DND-41 (cell line): ENCODE measurements around the gene ZNF620.

Source experiments
- ATAC-seq: fragments of 200-7000 bp; cut with Tn5 transposase; 3 replicates; pipeline ENCODE4 v1.9.1; 2021; ENCODE audit warnings: low read depth; ENCODE audit not compliant: insufficient read depth
- DNase-seq: peaks from one replicate; pipeline ENCODE4 v3.0.0-alpha.2; 2020
- H2AFZ ChIP-seq: 2 replicates; pipeline ENCODE4 v1.6.0; 2012; ENCODE audit warnings: low read depth, low read length
- H3K27ac ChIP-seq: 2 replicates; pipeline ENCODE4 v1.5.1; 2012; ENCODE audit warnings: low read length, inconsistent platforms
- H3K27me3 ChIP-seq: fragments of 200-600 bp; sonication (generic); 2 replicates; pipeline ENCODE4 v1.6.0; 2012; ENCODE audit warnings: low read length, mild to moderate bottlenecking, inconsistent platforms; ENCODE audit not compliant: insufficient read depth, poor library complexity
- H3K36me3 ChIP-seq: 2 replicates; pipeline ENCODE4 v1.5.1; 2012; ENCODE audit warnings: low read length, inconsistent platforms; ENCODE audit not compliant: insufficient read depth
- H3K4me1 ChIP-seq: 2 replicates; pipeline ENCODE4 v1.5.1; 2012; ENCODE audit warnings: mild to moderate bottlenecking, low read length; ENCODE audit not compliant: insufficient read depth
- H3K4me2 ChIP-seq: 2 replicates; pipeline ENCODE4 v1.6.0; 2012; ENCODE audit warnings: mild to moderate bottlenecking, moderate library complexity, low read length, inconsistent platforms; ENCODE audit not compliant: insufficient read depth
- H3K4me3 ChIP-seq, 2 experiments: fragments of 200-600 bp in 1 of 2; shearing (Covaris generic) in 1 of 2; 2 replicates each; pipeline ENCODE4 v1.5.1; 2012 to 2016; ENCODE audit warnings: inconsistent platforms in 2 of 2, low read length in 2 of 2, mild to moderate bottlenecking in 2 of 2, low read depth in 1 of 2, moderate library complexity in 1 of 2
- H3K79me2 ChIP-seq: 2 replicates; pipeline ENCODE4 v1.6.0; 2012; ENCODE audit warnings: low read length, inconsistent platforms; ENCODE audit not compliant: insufficient read depth
- H3K9ac ChIP-seq: 2 replicates; pipeline ENCODE4 v1.6.0; 2012; ENCODE audit warnings: low read depth, mild to moderate bottlenecking, inconsistent platforms, low read length, moderate library complexity
- H3K9me3 ChIP-seq: 2 replicates; pipeline ENCODE4 v1.5.1; 2012; ENCODE audit warnings: low read length, moderate library complexity, mild to moderate bottlenecking, inconsistent platforms; ENCODE audit not compliant: insufficient read depth, severe bottlenecking
- H4K20me1 ChIP-seq: 2 replicates; pipeline ENCODE4 v1.6.0; 2012; ENCODE audit warnings: low read length; ENCODE audit not compliant: insufficient read depth
- CTCF ChIP-seq: IDR thresholded peaks from 2 replicates; pipeline ENCODE4 v1.5.1; 2012; ENCODE audit warnings: borderline replicate concordance, low read length, moderate library complexity, mild to moderate bottlenecking; ENCODE audit not compliant: poor library complexity, severe bottlenecking; ENCODE audit errors: extremely low read depth
- EZH2 ChIP-seq: IDR thresholded peaks from 3 replicates; pipeline ENCODE4 v1.6.1; 2012; ENCODE audit warnings: borderline replicate concordance, low read depth, mild to moderate bottlenecking, moderate library complexity, low read length, inconsistent platforms; ENCODE audit not compliant: severe bottlenecking

The ZNF620 gene

GRCh38 chr3:40518067-40518466 is 12.2 kb downstream of the ZNF620 start:
- no peaks in the 10 kb centered on the region for H3K27me3 ChIP-seq
- H3K4me2 ChIP-seq, result no peak overlapping the region
- H3K36me3 ChIP-seq, result peaks cover 24% of the 10 kb centered on the region
- H3K4me3 ChIP-seq, result no peak overlapping the region
- no peak overlapping the region for H3K27ac ChIP-seq
- no peaks in the 10 kb centered on the region for H3K9me3 ChIP-seq
- ATAC-seq (no peak), DNase-seq (no peak)
- no peaks in the 10 kb centered on the region for H3K4me1 ChIP-seq
- H3K9ac ChIP-seq, result no peak overlapping the region
- H3K79me2 ChIP-seq, result no peaks in the 10 kb centered on the region
- H2AFZ ChIP-seq, result no peak overlapping the region
- no peaks in the 10 kb centered on the region for H4K20me1 ChIP-seq
- TF ChIP-seq EZH2 (no peak), CTCF (no peak)

GRCh38 chr3:40518848-40519247 is 13.0 kb downstream of the ZNF620 start:
- Histone ChIP-seq H4K20me1 (no peaks in the 10 kb centered on the region), H3K27ac (no peak overlapping the region), H3K4me3 (no peak overlapping the region), H3K27me3 (no peaks in the 10 kb centered on the region), H3K4me2 (no peak overlapping the region), H3K4me1 (peaks cover under 1% of the 10 kb centered on the region; the same call in 1 of the 2 replicates), H2AFZ (no peak overlapping the region), H3K9me3 (no peaks in the 10 kb centered on the region), H3K79me2 (no peaks in the 10 kb centered on the region), H3K36me3 (peaks cover 22% of the 10 kb centered on the region), H3K9ac (no peak overlapping the region)
- TF ChIP-seq CTCF, result no peak
- no peak for TF ChIP-seq EZH2
- ATAC-seq (no peak), DNase-seq (no peak)

GRCh38 chr3:40521254-40521653 is 15.4 kb downstream of the ZNF620 start:
- Histone ChIP-seq H3K27ac (no peak overlapping the region), H3K4me2 (no peak overlapping the region), H3K9ac (no peak overlapping the region), H3K4me1 (peaks cover 21% of the 10 kb centered on the region), H3K36me3 (peaks cover 4% of the 10 kb centered on the region; the same call in 1 of the 2 replicates), H3K9me3 (no peaks in the 10 kb centered on the region), H4K20me1 (no peaks in the 10 kb centered on the region), H3K27me3 (no peaks in the 10 kb centered on the region), H3K4me3 (no peak overlapping the region), H3K79me2 (peaks cover 7% of the 10 kb centered on the region), H2AFZ (no peak overlapping the region)
- no peak for ATAC-seq
- no peak for DNase-seq
- TF ChIP-seq EZH2 (no peak), CTCF (no peak)

GRCh38 chr3:40523781-40524180 is 17.9 kb downstream of the ZNF620 start:
- Histone ChIP-seq H2AFZ (peak overlapping the region; percentile 91), H3K4me3 (no peak overlapping the region; a peak in 1 of 4 replicates), H3K4me1 (peaks cover 27% of the 10 kb centered on the region), H3K27me3 (no peaks in the 10 kb centered on the region), H4K20me1 (no peaks in the 10 kb centered on the region), H3K4me2 (peak overlapping the region; percentile 93; the same call in 1 of the 2 replicates), H3K36me3 (peaks cover 6% of the 10 kb centered on the region; the same call in 1 of the 2 replicates), H3K27ac (no peak overlapping the region), H3K9me3 (no peaks in the 10 kb centered on the region), H3K9ac (peak overlapping the region; percentile 83; the same call in 1 of the 2 replicates), H3K79me2 (peaks cover 7% of the 10 kb centered on the region)
- no peak for DNase-seq
- no peak for TF ChIP-seq EZH2
- TF ChIP-seq CTCF, result no peak
- ATAC-seq, result no peak
